ENCODE data around the gene CNNM3.

- TF ChIP-seq CTCF (IDR thresholded peaks at IDR 0.05; ENCODE audit: insufficient read depth, low read depth, low read length) (no peak), EZH2 (IDR thresholded peaks at IDR 0.05; ENCODE audit: insufficient read depth, low read length) (no peak)
Measured at GRCh38 chr2:96875498-96876268, 59.6 kb downstream of the CNNM3 start.

All from astrocyte (in vitro differentiated cells and primary cell).